HCT116 (cell line): ENCODE measurements around the gene ADGRB2. TPM values are rescaled to one million over a fixed set of nuclear protein-coding genes. Genes with fewer than 3 reads are reported as not detected.

ENCODE experiments used
- ATAC-seq: fragments of 200-7000 bp; cut with Tn5 transposase; 2 replicates; pipeline ENCODE4 v1.9.1; 2020; ENCODE audit warnings: mild to moderate bottlenecking, moderate library complexity
- BruUV-seq: library from RNA; stranded (reverse); fragments of 400-500 nt; replicated peaks from 2 replicates; lab custom pipeline; 2021; lab: Mats Ljungman, UMichigan
- CTCF ChIA-PET: fragments of 300-600 bp; sonication (Branson Sonifier 250); formaldehyde crosslinking; loops from one replicate; lab custom pipeline; 2021; ENCODE audit warnings: antibody characterized with exemption; lab: Charles Lee
- POLR2A ChIA-PET: fragments of 300-600, 350-600 bp; sonication (Branson Sonifier 250); formaldehyde crosslinking; loops from one replicate; lab custom pipeline; 2021; ENCODE audit warnings: antibody characterized with exemption; lab: Charles Lee
- RAD21 ChIA-PET, 2 experiments: fragments of 300-600 bp; sonication (Branson Sonifier 250); formaldehyde crosslinking; loops; one replicate each; lab custom pipeline; 2023; ENCODE audit warnings: low total read pairs in 2 of 2; ENCODE audit not compliant: uncharacterized antibody in 2 of 2, unreplicated experiment in 2 of 2, low non-redundant PET in 1 of 2; lab: Charles Lee
- DNase-seq: peaks from one replicate; pipeline ENCODE4 v3.0.0-alpha.2; 2010; ENCODE audit warnings: low read depth, low spot score
- H2AFZ ChIP-seq: fragments of 200-600 bp; shearing (Covaris generic), sonication (generic); 2 replicates; pipeline ENCODE4 v1.6.1; 2017; ENCODE audit warnings: low read depth, mixed run types, mixed read lengths, antibody characterized with exemption, low read length; ENCODE audit not compliant: poor library complexity, severe bottlenecking
- H3K27ac ChIP-seq: 2 replicates; pipeline ENCODE4 v1.5.1; 2012; ENCODE audit warnings: low read depth, low read length
- H3K27me3 ChIP-seq: fragments of 200-600 bp; sonication (generic); 2 replicates; pipeline ENCODE4 v1.6.1; 2016; ENCODE audit warnings: mixed run types, low read length, mixed read lengths; ENCODE audit not compliant: insufficient read depth
- H3K36me3 ChIP-seq, 2 experiments: fragments of 200-500 bp in 1 of 2; fragments of 200-600 bp in 1 of 2; sonication (Bioruptor generic) in 1 of 2; sonication (generic) in 1 of 2; 2 replicates each; pipeline versions ENCODE4 v1.5.1 to v1.6.1; 2014 to 2016; ENCODE audit warnings: low read length in 2 of 2, inconsistent platforms in 1 of 2, mixed read lengths in 1 of 2, mixed run types in 1 of 2; ENCODE audit not compliant: insufficient read depth in 2 of 2, control insufficient read depth in 1 of 2
- H3K4me1 ChIP-seq, 2 experiments: fragments of 200-600 bp in 1 of 2; sonication (generic) in 1 of 2; 2 replicates each; pipeline versions ENCODE4 v1.5.1 to v1.6.1; 2012 to 2017; ENCODE audit warnings: low read length in 2 of 2, inconsistent platforms in 1 of 2, mild to moderate bottlenecking in 1 of 2, mixed read lengths in 1 of 2, mixed run types in 1 of 2, moderate library complexity in 1 of 2; ENCODE audit not compliant: insufficient read depth in 2 of 2, control insufficient read depth in 1 of 2
- H3K4me2 ChIP-seq: fragments of 200-600 bp; sonication (generic); 2 replicates; pipeline ENCODE4 v1.6.1; 2017; ENCODE audit warnings: mixed run types, low read length, mixed read lengths
- H3K4me3 ChIP-seq, 2 experiments: fragments of 200-600 bp in 1 of 2; sonication (generic) in 1 of 2; replicated peaks in 1 of 2; 2 replicates each; pipeline ENCODE4 v1.5.1; 2011 to 2016; ENCODE audit warnings: low read length in 2 of 2, control low read depth in 1 of 2, low read depth in 1 of 2, mild to moderate bottlenecking in 1 of 2, mixed read lengths in 1 of 2, mixed run types in 1 of 2
- H3K79me2 ChIP-seq: fragments of 200-600 bp; sonication (generic); 2 replicates; pipeline ENCODE4 v1.6.1; 2017; ENCODE audit warnings: mild to moderate bottlenecking, mixed run types, low read length, moderate library complexity, mixed read lengths; ENCODE audit not compliant: insufficient read depth
- H3K9ac ChIP-seq: fragments of 200-600 bp; sonication (generic); 2 replicates; pipeline ENCODE4 v1.6.1; 2016; ENCODE audit warnings: low read length, mixed read lengths
- H3K9me2 ChIP-seq: fragments of 200-600 bp; sonication (generic), shearing (Covaris generic); 2 replicates; pipeline ENCODE4 v1.6.1; 2017; ENCODE audit warnings: mixed run types, mild to moderate bottlenecking, moderate library complexity; ENCODE audit not compliant: insufficient read depth
- H3K9me3 ChIP-seq, 2 experiments: fragments of 200-500 bp in 1 of 2; fragments of 200-600 bp in 1 of 2; sonication (Bioruptor generic) in 1 of 2; sonication (generic) in 1 of 2; 2 replicates each; pipeline ENCODE4 v1.6.1; 2014 to 2017; ENCODE audit warnings: low read length in 2 of 2, mixed read lengths in 2 of 2, inconsistent platforms in 1 of 2, low read depth in 1 of 2, mild to moderate bottlenecking in 1 of 2, mixed run types in 1 of 2, moderate library complexity in 1 of 2; ENCODE audit not compliant: control insufficient read depth in 1 of 2, insufficient read depth in 1 of 2
- H4K20me1 ChIP-seq: fragments of 200-600 bp; sonication (generic), shearing (Covaris generic); 2 replicates; pipeline ENCODE4 v1.6.1; 2017; ENCODE audit warnings: mixed run types, mild to moderate bottlenecking, moderate library complexity; ENCODE audit not compliant: insufficient read depth
- ELF1 ChIP-seq: IDR thresholded peaks from 2 replicates; pipeline ENCODE4 v1.6.1; 2012; ENCODE audit warnings: low read depth, borderline replicate concordance
- TCF7L2 ChIP-seq: IDR thresholded peaks from 2 replicates; pipeline ENCODE4 v1.7.0; 2011; ENCODE audit warnings: borderline replicate concordance, inconsistent platforms; ENCODE audit not compliant: insufficient read depth, insufficient read length; ENCODE audit errors: extremely low read depth
- intact Hi-C: fragments of 100-400 bp; cut with micrococcal nuclease; formaldehyde crosslinking; loops from 2 replicates; pipeline ENCODE4 v1.10.0; 2022
- total RNA-seq: library from RNA; stranded (reverse); gene quantifications from one replicate; pipeline ENCODE4 v1.2.1, GENCODE V29; 2021; ENCODE audit not compliant: unreplicated experiment
- TF ChIP-seq, protein P1 (sequence below): IDR thresholded peaks from 2 replicates; pipeline ENCODE4 v1.6.1; 2012
- TF ChIP-seq, protein P2 (sequence below): IDR thresholded peaks from 2 replicates; pipeline ENCODE4 v1.6.1; 2012; ENCODE audit warnings: low read depth

The ADGRB2 gene
- total RNA-seq, 1 experiment from 2014 or later = 10.1 TPM

DNA sequence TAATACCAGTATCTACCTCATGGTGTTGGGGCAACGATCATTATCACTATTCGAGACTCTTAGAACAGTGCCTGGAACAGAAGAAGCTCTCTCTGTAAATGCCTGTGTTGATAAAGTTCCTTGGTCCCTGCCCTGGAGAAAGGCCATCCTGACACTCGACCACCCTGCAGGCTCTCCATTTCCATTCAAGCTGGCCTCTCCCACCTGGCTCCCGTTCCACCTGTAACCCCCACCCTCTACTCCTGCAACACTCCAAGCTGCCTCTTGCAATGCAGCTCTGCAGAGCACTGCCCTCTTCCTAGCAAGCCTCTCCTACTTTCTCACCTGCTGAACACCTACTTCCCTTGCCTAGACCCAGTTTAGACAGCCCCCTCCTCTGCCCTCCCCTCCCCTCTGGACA is 45.6 kb upstream of the ADGRB2 start:
- ChIA-PET CTCF (interaction anchor here (2.1 kb wide), 1 partner anchor 154 kb away, joined by 8 read pairs; no protein-coding TSS in a partner anchor), RAD21 (interaction anchor here in 1 of 2 experiments (0.7 kb wide), 1 partner anchor 238 kb away, joined by 3 read pairs; no protein-coding TSS in a partner anchor), POLR2A (no interaction called here)
- H3K4me3 ChIP-seq = no peak overlapping the region
- no peak overlapping the region for H3K9ac ChIP-seq
- no peaks in the 10 kb centered on the region for H3K36me3 ChIP-seq
- ATAC-seq = no peak
- no peak overlapping the region for H2AFZ ChIP-seq
- H4K20me1 ChIP-seq = no peaks in the 10 kb centered on the region
- no peak overlapping the region for H3K27ac ChIP-seq
- H3K9me3 ChIP-seq = no peaks in the 10 kb centered on the region
- BruUV-seq = no TSS peak
- H3K4me2 ChIP-seq = no peak overlapping the region
- no peaks in the 10 kb centered on the region for H3K4me1 ChIP-seq
- no peaks in the 10 kb centered on the region for H3K27me3 ChIP-seq
- intact Hi-C loops = loop anchor here (10.0 kb wide), 1 partner anchor 255 kb away; no protein-coding TSS in a partner anchor
- no peaks in the 10 kb centered on the region for H3K9me2 ChIP-seq
- DNase-seq = no peak
- TF ChIP-seq TCF7L2 = no peak
- TF ChIP-seq, all 23 proteins: peak for 0
- H3K79me2 ChIP-seq = no peaks in the 10 kb centered on the region

DNA sequence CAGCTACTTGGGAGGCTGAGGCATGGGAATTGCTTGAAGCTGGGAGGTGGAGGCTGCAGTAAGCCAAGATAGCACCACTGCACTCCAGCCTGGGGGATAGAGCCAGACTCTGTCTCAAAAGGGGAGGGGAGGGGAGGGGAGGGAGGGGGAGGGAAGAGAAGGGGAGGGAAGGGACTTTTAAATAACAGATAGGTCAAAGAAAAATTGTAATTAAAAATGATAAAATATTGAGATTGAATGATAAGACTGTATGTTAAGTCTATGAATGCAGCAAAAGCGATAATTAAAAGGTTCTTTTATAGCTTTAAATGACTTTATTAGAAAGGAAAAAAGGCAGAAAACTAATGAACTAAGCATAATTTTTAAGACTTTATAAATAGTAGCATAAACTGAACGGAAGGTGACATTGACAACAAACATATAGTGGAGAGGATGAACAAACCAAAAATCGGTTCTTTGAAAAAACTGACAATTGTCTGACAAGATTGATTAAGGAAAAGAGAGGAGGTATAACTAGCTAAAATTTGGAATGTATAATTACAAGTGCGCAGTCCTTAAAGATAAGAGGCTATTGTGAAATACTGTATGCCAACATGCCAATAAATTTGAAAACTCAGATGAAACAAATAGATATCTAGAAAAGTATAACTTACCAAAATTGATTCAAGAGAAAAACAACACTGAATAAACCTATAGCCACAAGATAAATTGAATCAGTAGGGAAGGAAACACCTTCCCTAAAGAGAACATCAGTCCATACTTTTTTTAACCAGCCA is 43.3 kb upstream of the ADGRB2 start:
- TF ChIP-seq ELF1 = no peak
- TF ChIP-seq, protein P1, sequence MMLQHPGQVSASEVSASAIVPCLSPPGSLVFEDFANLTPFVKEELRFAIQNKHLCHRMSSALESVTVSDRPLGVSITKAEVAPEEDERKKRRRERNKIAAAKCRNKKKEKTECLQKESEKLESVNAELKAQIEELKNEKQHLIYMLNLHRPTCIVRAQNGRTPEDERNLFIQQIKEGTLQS = no peak
- TF ChIP-seq, protein P2, sequence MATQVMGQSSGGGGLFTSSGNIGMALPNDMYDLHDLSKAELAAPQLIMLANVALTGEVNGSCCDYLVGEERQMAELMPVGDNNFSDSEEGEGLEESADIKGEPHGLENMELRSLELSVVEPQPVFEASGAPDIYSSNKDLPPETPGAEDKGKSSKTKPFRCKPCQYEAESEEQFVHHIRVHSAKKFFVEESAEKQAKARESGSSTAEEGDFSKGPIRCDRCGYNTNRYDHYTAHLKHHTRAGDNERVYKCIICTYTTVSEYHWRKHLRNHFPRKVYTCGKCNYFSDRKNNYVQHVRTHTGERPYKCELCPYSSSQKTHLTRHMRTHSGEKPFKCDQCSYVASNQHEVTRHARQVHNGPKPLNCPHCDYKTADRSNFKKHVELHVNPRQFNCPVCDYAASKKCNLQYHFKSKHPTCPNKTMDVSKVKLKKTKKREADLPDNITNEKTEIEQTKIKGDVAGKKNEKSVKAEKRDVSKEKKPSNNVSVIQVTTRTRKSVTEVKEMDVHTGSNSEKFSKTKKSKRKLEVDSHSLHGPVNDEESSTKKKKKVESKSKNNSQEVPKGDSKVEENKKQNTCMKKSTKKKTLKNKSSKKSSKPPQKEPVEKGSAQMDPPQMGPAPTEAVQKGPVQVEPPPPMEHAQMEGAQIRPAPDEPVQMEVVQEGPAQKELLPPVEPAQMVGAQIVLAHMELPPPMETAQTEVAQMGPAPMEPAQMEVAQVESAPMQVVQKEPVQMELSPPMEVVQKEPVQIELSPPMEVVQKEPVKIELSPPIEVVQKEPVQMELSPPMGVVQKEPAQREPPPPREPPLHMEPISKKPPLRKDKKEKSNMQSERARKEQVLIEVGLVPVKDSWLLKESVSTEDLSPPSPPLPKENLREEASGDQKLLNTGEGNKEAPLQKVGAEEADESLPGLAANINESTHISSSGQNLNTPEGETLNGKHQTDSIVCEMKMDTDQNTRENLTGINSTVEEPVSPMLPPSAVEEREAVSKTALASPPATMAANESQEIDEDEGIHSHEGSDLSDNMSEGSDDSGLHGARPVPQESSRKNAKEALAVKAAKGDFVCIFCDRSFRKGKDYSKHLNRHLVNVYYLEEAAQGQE = no peak
- no peak for TF ChIP-seq TCF7L2
- ChIA-PET POLR2A (no interaction called here), RAD21 (no interaction called here), CTCF (no interaction called here)
- Histone ChIP-seq H3K4me1 (no peaks in the 10 kb centered on the region), H4K20me1 (no peaks in the 10 kb centered on the region), H3K27ac (no peak overlapping the region), H3K9me3 (no peaks in the 10 kb centered on the region), H3K9me2 (no peaks in the 10 kb centered on the region), H3K4me2 (no peak overlapping the region), H3K4me3 (no peak overlapping the region), H3K27me3 (no peaks in the 10 kb centered on the region), H3K79me2 (no peaks in the 10 kb centered on the region), H3K36me3 (no peaks in the 10 kb centered on the region), H3K9ac (no peak overlapping the region), H2AFZ (no peak overlapping the region)
- ATAC-seq = no peak
- intact Hi-C loops = no loop called here
- no TSS peak for BruUV-seq
- DNase-seq = no peak
